GM21737 (cell line): ENCODE measurements around the gene CCT5.
"Not testable (repeated sequence)": the region's sequence is repeated elsewhere in the genome, so short reads cannot be mapped to it uniquely, and the experiment has no call there.

Source experiments
- ATAC-seq: cut with Tn5 transposase; IDR thresholded peaks from one replicate; pipeline ENCODE4 v1.9.1; 2021; ENCODE audit warnings: mild to moderate bottlenecking, moderate library complexity; ENCODE audit not compliant: unreplicated experiment

CCT5 gene

GRCh38 chr5:10244342-10244944 is 5.6 kb upstream of the CCT5 start:
- ATAC-seq, result no peak

DNA sequence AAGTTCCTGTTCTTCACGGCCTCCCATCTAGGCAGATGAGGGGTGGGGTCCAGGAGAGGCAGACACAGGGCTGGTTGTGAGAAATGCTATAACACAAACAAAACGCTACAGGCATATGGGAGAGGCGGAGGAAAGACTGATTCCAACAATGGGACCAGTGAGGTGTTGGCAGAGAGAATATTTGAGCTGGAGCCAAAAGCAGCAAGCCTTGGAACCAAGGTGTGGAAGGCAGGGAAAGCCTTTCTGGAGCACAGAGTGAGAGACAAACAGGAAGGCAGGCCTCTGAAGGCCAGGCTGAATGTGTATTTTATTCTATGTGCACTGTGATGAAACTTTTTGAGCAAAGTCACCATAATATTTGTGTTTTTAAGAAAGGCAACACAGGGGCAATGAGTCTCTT is 3.3 kb upstream of the CCT5 start:
- no peak for ATAC-seq

GRCh38 chr5:10247217-10247616 is 2.9 kb upstream of the CCT5 start:
- ATAC-seq, result not testable (repeated sequence)

GRCh38 chr5:10248378-10249260 is 1.5 kb upstream of the CCT5 start:
- no peak for ATAC-seq

- peak; percentile 22 for ATAC-seq
Observed at GRCh38 chr5:10250806-10251276, 761 bp downstream of the CCT5 start.

GRCh38 chr5:10251405-10251804 is 1.3 kb downstream of the CCT5 start:
- no peak for ATAC-seq

- no peak for ATAC-seq
Observed at GRCh38 chr5:10253390-10253789, 3.3 kb downstream of the CCT5 start.

DNA sequence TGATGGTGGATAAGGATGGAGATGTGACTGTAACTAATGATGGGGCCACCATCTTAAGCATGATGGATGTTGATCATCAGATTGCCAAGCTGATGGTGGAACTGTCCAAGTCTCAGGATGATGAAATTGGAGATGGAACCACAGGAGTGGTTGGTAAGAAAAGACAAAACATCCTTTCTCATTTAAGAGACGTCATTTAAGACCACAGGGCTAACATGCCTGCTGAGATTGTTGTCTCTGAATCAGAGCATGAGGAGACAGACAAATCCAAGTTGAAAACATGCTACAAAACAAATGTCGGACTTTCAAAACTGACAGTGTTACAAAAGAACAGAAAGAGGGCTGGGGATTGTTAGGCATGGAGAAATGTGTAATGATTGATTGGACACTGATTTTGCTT is 4.6 kb downstream of the CCT5 start:
- no peak for ATAC-seq

DNA sequence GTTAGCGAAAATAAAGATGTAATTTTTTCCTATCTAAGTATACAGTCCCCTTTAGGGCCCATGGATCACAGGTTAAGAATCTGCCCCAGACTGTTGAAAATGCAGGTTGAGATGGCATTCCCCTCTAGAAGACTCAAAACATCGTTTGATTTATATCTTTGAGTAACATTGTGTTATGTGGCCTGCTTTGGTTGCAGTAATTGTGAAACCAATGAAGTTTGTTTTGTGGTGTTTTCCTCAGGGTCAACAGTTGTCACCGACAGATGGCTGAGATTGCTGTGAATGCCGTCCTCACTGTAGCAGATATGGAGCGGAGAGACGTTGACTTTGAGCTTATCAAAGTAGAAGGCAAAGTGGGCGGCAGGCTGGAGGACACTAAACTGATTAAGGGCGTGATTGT is 7.8 kb downstream of the CCT5 start:
- ATAC-seq, result no peak

DNA sequence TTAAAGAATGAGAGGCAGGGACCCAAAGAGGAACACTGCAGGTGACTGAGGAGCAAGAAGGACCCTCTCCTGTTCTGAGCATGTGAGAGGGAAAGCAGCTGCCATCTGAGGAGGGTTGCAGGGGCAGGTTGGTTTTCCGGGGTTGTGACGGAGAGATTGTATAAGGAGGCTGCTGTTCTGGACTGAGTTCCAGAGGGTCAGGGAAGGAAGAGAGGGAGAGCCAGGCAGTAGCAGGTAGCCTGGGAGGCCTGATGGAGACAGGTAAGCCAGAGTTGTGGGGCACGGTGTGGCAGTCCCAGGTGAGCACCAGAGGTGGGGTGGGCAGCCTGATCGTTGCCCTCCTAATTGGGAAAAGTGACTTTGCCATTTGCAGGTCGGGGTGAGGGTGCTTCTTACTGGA is 9.8 kb downstream of the CCT5 start:
- no peak for ATAC-seq

GRCh38 chr5:10261065-10261464 is 11.0 kb downstream of the CCT5 start:
- no peak for ATAC-seq

DNA sequence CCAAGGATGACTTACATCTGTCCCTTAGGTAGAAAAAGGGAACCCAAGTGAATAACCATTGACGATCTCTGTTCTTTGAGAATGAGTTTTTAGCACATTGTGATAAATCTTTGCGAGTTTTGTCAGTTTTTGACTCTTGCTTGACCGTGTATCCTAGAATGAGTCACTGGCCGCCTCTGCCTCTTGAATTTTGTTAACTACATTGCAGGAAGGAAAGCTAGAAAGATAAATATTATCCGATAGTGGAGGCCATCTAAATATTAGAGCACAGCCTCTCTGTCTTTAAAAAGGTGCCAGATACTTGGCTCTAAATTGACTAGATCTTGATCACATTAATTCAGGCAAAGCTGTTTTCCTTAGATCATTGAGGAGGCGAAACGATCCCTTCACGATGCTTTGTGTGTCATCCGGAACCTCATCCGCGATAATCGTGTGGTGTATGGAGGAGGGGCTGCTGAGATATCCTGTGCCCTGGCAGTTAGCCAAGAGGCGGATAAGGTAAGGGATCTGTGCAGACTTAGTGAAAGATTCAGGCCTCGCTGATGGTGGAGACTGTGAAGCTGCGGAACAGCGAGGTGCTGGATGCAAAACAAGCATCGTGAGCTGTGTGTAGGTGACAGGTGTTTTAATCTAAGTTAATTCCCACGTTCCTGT is 12.2 kb downstream of the CCT5 start:
- no peak for ATAC-seq

GRCh38 chr5:10262995-10263394 is 12.9 kb downstream of the CCT5 start:
- ATAC-seq, result no peak

GRCh38 chr5:10264604-10265003 is 14.5 kb downstream of the CCT5 start:
- ATAC-seq, result no peak

- no peak for ATAC-seq
Observed at GRCh38 chr5:10265245-10266109, 15.4 kb downstream of the CCT5 start.

DNA sequence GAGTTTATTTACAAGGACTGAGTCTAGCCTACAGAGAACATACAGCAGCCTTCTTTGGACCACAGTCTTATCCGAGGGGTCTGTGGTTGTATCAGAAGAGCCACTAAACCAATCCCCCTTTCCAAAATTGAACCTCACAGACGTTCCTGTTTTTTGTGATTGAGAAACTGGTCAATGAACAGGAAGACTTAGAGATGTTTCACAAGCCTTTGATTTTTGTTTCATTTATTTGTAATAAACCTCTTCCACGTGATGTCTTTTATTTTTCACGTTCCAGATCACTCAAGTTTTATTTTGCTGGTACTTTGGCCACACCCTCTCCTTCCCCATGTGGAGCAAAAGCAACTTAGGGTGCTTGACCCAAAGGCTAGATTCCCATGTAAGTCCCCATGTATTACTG is 16.1 kb downstream of the CCT5 start:
- ATAC-seq, result no peak

DNA sequence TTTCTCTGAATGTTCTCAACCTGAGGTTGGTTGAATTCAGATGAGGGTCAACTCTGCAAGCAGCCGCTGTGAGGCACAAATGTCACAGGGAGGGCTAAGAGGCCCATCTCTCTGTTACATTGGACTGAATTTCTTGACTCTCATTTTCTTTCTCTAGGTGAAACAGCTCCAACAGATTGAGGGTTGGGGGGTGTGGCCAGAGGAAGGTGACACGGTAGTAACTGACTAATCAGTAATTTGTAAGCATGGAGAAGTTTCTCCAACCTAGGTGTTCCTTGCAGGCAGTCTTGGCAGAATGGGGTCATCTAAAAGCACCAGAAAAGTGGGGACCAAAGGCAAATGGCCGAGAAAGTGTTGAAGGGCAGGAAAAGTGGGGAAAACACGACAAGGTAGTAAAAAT is 16.8 kb downstream of the CCT5 start:
- no peak for ATAC-seq

- ATAC-seq, result no peak
Observed at GRCh38 chr5:10268100-10268499, 18.0 kb downstream of the CCT5 start.

GRCh38 chr5:10272053-10272874 is 22.2 kb downstream of the CCT5 start:
- no peak for ATAC-seq

DNA sequence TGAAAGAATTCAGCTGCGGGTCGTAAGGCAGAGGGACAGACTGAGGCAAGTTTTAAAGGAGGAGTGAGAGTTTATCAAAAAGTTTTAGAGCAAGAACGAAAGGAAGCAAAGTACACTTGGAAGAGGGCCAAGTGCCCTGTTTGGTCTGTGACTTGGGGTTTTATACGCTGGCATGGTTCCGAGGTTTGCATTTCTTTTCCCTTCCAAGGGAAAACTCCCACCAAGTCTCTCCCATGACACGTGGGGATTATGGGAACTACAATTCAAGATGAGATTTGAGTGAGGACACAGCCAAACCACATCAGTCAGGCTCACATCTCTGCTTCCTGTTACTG is 22.8 kb downstream of the CCT5 start:
- not testable (repeated sequence) for ATAC-seq
